Umbilical cord (tissue), 2 donors: ENCODE measurements around the gene SLC22A23. TPM values are rescaled to one million over a fixed set of nuclear protein-coding genes. Genes with fewer than 3 reads are reported as not detected.
A peak's percentile ranks its signal among the peaks of the same experiment; 100 is the strongest.

Experiments
- DNase-seq: peaks from one replicate; pipeline ENCODE4 v3.0.0-alpha.2; 2015; ENCODE audit warnings: low spot score
- total RNA-seq: library from RNA; depleted of rRNA; stranded (reverse); fragments of >200 nt; gene quantifications from one replicate; pipeline ENCODE4 v1.2.3, GENCODE V29; 2014; ENCODE audit warnings: low replicate concordance; ENCODE audit not compliant: insufficient read depth

The SLC22A23 gene
- total RNA-seq, 1 donor from 2014 or later, result 18.5 TPM

GRCh38 chr6:3355011-3355357 lies 101.9 kb downstream of the SLC22A23 start:
- DNase-seq, result no peak

- no peak for DNase-seq
These were observed 102.9 kb downstream of the SLC22A23 start for GRCh38 chr6:3353939-3354338.

- DNase-seq, result no peak
These were observed 103.5 kb downstream of the SLC22A23 start for GRCh38 chr6:3353213-3353903.

DNA sequence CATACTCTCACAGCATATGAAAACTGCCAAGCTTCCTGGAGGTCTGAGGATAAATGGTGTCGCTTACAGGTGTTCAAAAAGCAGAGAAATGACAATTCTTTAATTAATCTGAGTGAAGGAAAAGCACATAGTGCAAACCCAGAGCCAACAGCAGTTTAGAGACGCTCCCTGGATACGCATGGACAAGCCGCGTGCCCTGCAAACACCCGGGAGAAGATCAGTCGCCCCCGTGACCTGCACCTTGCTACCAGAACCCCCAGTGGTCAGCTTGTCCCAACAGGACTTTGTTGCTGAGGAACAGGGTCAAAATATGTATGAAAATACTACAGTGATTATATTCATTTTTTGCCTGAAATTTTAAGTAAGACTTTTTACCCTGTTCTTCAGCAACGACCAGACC lies 104.2 kb downstream of the SLC22A23 start:
- DNase-seq, result no peak

GRCh38 chr6:3351829-3352524 lies 104.9 kb downstream of the SLC22A23 start:
- no peak for DNase-seq

- DNase-seq, result peak; percentile 55
These were observed 105.7 kb downstream of the SLC22A23 start for GRCh38 chr6:3351105-3351676.

- DNase-seq, result no peak
These were observed 106.5 kb downstream of the SLC22A23 start for GRCh38 chr6:3350252-3350796.

- no peak for DNase-seq
These were observed 107.2 kb downstream of the SLC22A23 start for GRCh38 chr6:3349388-3350251.

DNA sequence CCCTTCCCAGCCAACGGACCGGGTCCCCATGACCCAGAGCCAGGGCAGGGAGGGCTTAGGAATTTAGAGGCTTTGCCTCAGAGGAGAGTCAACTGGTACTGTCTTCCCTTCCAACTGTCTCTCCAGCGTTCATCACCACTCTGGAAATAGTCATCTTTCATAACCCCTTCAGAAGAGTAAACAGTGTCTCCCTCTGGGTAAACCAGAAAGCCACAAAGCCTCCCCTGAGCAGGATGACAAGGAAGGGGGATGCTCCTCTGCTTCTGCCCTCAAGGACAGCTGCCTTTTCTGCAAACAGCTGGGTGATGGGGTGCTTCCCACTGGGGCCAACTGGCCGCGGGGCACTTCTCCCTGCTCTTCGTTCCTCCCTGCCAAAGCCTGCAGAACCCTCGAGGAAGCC lies 108.0 kb downstream of the SLC22A23 start:
- no peak for DNase-seq

DNA sequence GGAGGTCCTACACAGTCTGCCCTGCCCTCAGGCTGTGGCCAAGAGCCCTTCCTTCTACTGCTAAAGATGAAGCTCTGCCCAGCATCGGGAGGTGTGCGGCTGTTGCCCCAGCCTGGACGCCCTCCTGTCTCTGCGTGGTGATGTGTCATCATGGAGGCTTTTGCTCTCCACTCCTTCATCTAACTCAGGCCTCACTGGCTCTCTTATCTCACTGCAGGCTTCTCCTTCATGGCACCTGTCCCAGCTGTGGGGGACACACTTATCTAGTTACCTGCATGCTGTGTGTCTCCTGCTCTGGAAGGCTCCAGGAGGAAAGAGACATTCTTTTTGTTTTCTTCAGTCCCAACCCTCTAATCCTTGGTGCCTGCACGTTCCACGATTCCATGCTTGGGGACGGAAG lies 109.0 kb downstream of the SLC22A23 start:
- DNase-seq, result no peak

- DNase-seq, result no peak
These were observed 109.6 kb downstream of the SLC22A23 start for GRCh38 chr6:3347247-3347646.

DNA sequence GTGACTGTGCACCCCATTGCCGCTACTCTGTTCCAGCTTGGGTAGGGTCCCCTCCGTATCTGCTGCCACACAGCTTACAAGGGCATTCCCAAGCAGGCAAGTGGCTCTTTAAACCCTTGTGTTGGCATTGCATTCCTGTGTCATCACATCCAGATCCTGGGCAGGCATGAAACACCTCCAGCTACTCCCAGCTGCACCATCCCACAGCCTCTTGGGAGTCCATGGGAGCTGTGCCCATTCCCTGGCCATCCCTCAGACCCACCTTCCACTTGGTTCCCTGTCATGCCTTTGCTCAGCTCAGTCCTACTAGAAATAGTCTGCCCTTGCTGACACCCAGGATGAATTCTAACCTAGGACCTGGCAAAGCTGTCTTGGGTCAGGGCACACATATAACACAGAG lies 110.4 kb downstream of the SLC22A23 start:
- DNase-seq, result no peak

- no peak for DNase-seq
These were observed 111.0 kb downstream of the SLC22A23 start for GRCh38 chr6:3345836-3346235.

DNA sequence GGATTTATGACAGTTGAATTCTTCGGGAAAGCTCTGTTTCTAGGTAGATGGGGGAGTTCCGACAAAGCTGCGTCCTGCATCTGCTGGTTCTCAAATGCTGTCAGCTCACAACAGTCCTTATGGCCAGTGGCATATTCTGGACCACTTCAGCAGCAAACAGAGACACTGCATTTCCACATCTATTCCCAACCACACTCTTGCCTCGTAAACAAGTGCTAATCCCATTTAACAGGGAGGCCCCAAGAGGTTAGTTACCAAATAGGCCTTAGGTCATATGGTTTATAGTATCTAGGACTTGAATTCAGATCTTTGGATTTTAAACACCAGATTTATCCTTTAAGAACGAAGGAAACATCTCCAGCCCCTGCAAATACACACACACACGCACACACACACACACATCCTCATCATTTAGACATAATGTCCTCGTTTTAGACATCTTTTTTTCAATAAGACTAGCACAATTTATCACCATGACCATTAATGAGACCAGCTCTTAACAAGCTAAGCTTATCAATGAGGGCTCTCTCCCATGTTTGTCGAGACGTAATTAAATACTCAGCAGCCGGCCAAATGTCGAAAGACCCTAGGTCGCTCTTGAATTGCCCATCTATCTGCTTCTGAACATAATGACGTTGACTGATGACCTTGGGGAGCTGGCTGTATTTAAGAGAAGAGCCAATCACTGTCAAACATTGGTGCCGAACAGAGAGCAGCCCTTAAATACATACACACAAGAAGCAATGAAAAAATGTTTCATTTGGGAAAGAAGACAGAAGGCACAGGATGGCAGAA lies 113.6 kb downstream of the SLC22A23 start:
- DNase-seq, result no peak

DNA sequence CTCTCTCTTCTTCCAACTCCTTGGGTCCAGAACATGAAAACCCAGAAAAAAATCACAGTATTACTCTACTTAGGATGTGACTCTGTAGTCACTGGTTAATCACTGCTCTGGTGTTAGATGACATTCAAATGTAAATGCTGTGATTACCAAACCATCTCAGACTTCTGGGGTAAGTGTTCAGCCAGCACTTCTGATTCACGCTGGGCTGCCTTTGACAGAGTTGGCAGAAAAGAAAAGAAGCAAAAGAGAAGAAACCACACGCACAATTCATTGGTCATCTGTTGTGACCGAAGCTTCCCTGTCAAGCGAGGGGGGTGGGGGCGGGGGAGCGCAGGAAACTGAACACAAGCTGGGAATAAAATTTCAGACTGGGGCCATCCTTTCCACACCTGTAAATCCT lies 115.4 kb downstream of the SLC22A23 start:
- no peak for DNase-seq

DNA sequence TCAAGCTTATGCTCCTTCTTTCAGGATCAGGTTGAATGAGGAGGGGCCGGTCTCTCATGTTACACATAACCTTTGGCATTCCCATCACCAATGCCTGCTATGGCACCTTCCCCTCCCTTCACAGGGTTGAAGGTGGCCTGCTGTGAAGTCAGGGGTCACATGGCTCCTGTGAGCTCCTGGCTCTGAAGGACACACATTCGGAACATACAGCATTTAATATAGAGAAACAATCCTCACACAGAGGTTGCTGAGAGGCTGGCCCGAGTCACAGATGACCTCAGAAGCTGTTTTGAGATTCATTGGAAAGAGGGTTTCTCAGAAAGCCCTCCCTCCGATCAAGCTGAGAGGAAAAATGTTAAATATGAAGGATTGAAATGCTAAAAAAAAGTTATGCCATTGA lies 116.0 kb downstream of the SLC22A23 start:
- DNase-seq, result no peak

DNA sequence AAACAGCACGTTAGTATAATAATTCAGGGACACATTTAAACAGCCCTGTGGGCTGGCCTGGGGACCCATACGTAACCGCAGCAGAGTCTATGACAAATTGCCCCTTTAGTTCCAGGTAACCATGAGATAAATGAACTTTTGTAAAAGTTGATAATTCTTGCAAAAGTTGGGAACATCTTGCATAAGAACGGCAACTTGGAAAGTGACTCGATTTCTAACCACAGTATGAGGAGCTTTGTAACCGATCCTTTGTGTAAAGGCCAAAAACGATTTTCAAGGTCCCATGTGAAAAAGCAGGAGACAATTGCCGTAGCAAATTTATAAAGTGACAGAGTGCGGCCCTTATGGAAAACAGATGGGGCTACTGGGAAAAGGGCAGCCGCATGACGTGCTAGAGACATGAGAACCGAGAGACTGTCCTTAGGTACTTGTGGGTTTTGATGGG lies 116.5 kb downstream of the SLC22A23 start:
- DNase-seq, result no peak

DNA sequence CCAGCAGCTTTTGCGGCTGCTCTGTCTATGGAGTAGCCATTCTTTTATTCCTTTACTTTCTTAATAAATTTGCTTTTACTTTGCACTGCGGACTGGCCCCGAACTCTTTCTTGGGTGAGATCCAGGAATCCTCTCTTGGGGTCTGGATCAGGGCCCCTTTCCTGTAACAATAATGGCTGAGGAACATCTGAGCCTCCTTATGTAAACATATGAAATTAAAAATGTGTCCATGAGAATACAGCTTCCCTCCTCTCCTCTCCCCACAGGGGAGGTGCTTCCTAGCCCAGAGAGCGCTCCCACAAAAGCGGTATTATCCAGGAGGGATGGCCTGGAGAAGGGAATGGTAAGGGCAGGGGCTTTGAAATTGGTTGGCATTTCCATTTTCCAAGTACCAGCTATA lies 117.0 kb downstream of the SLC22A23 start:
- DNase-seq, result no peak

DNA sequence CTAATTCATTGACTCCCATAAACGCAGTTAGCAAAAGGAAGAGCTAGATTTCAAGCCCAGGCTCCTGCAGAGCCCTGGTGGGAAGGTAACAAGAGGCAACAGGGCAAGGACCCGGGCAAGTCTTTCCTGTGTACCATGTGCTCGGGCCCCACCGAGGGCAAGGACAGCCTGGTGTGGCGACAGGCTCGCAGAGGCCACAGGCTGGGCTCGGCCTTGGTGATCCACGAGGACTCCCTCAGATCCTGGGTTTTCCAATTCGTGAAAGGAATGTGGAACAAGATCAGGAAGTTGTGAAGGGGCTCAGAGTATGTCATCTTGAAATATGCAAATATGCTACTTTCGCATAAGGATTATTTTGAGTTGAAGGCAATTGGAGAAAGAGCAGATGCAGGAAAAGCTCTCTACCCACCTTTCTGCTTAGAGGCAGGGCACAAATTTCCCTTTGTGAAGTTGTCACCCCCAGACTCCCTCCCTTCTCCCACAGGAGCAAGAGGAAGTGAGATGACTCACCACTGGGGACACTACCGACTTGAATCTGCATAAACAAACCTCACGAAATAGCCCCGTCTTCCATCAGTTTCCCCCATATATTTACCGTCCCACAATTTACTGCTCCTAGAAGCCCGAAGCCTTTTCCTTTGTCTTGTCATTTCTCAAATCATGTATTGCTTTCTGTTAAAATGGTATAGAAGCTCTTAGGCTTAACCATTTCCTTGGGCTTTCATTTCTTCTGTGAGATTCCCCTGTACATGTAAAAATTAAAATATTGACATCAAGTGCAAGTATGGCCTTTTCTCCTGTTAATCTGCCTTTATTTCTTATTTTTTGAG lies 119.1 kb downstream of the SLC22A23 start:
- no peak for DNase-seq

DNA sequence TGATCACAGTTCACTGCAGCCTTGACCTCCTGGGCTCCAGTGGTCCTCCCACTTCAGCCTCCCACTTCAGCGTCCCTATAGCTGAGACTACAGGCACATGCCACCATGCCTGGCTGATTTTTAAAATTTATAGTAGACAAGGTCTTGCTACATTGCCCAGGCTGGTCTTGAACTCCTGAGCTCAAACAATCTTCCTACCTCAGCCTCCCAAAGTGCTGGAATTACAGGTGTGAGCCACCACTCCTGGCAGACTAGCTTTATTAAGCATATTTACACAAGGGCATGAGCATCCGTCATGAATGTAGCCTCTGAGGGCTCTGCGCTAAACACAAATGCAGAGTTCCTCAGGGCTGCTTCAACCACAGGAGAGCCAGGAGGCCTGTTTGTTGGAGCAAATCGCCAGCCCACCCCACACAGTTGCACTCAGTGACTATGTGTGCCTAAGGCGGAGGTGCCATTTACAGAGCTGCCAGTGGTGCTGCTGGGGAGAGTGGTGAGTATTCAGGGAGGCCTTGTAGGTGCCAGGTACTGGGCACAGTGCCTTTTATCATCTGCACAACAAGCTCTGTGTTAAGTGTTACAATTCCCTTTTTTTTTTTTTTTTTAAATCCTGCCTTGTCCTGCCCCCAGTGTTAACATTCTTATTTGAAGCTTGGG lies 119.9 kb downstream of the SLC22A23 start:
- no peak for DNase-seq
